Adrenal gland (tissue), 12 donors: ENCODE measurements around the gene LRRC26. TPM values are rescaled to one million over a fixed set of nuclear protein-coding genes. Genes with fewer than 3 reads are reported as not detected.

ENCODE experiments used
- DNase-seq, 7 donors: peaks; one replicate each; pipeline ENCODE4 v3.0.0-alpha.2; 2019 to 2020
- H3K27ac ChIP-seq, 5 donors: fragments of 200-600 bp; sonication (generic) in 4 of 5; 1 replicate in 3 of 5; 2 replicates in 2 of 5; pipeline versions ENCODE4 v1.5.1 to v1.8.0; 2016 to 2020; ENCODE audit warnings: mild to moderate bottlenecking in 1 of 5
- H3K27me3 ChIP-seq: fragments of 200-600 bp; 2 replicates; pipeline ENCODE4 v1.8.0; 2021
- H3K36me3 ChIP-seq, 2 donors: fragments of 200-600 bp; replicated peaks in 1 of 2; 1 replicate in 1 of 2; 2 replicates in 1 of 2; pipeline versions ENCODE4 v1.5.1 to v1.8.0; 2018 to 2022
- H3K4me1 ChIP-seq, 2 donors: fragments of 200-600 bp; replicated peaks in 1 of 2; 1 replicate in 1 of 2; 2 replicates in 1 of 2; pipeline versions ENCODE4 v1.5.1 to v1.8.0; 2018 to 2021
- H3K4me3 ChIP-seq, 4 donors: fragments of 200-600 bp; sonication (generic) in 3 of 4; one replicate each; pipeline ENCODE4 v1.5.1; 2016 to 2018
- H3K9me3 ChIP-seq, 3 donors: fragments of 200-600 bp; sonication (generic) in 1 of 3; replicated peaks in 1 of 3; 1 replicate in 2 of 3; 2 replicates in 1 of 3; pipeline versions ENCODE4 v1.5.1 to v1.8.0; 2016 to 2021
- CTCF ChIP-seq, 6 experiments: fragments of 450-650 bp in 4 of 6; fragments of 200-600 bp in 2 of 6; sonication (generic) in 1 of 6; IDR thresholded peaks; 1 replicate in 5 of 6; 2 replicates in 1 of 6; pipeline versions ENCODE4 v1.5.1 to v1.8.0; 2016 to 2021; ENCODE audit warnings: antibody characterized with exemption in 6 of 6, mild to moderate bottlenecking in 2 of 6, moderate library complexity in 1 of 6
- POLR2A ChIP-seq, 2 donors: fragments of 450-650 bp; IDR thresholded peaks; one replicate each; pipeline ENCODE4 v1.6.1; 2017; ENCODE audit warnings: antibody characterized with exemption in 2 of 2, mild to moderate bottlenecking in 2 of 2, moderate library complexity in 1 of 2
- WGBS, 4 donors: extraction: QIAGEN DNeasy Blood & Tissue Kit in 2 of 4; methylation state at CpG; one replicate each; pipeline versions ENCODE4 v1.1.5 to v1.1.7; 2013 to 2017; 5-methylcytosine and 5-hydroxymethylcytosine counted together
- intact Hi-C, 2 donors: fragments of 100-400 bp; cut with DNase I; formaldehyde crosslinking; loops; one replicate each; pipeline versions ENCODE4 v1.14.1 to v1.15.0; 2022 to 2023
- polyA plus RNA-seq, 3 donors: library from polyadenylated mRNA; stranded (reverse); fragments of 200-250 nt in 2 of 3; fragments of 350-450 nt in 1 of 3; fragmentation: Illumina TruSeq in 1 of 3; extraction: RNeasy Lipid Tissue Mini Kit (QIAGEN cat#74804) in 1 of 3; gene quantifications; one replicate each; pipeline ENCODE4 v1.2.3, GENCODE V29; 2013 to 2014
- total RNA-seq, 9 donors: library from RNA; depleted of rRNA in 4 of 9; stranded (reverse); fragments of >200 nt in 4 of 9; fragments of 120-200 nt in 1 of 9; fragmentation: NEBNext Ultra II Directional in 1 of 9; extraction: Animal tissue kit (Norgen Biotek cat#: 25700) in 1 of 9; gene quantifications; one replicate each; pipeline versions ENCODE4 v1.1.0 to v1.2.4, GENCODE V29; 2013 to 2023
- donor health status: healthy with polysubstance abuse.
- donor health status: Bipolar disorder and iron deficiency.
- donor health status: DM: yes; HTN: yes; CAD: no.
- donor health status: DM: no; HTN: no; CAD: no.
- donor health status: DM: no; HTN: no; CAD: no.
- donor health status: DM: yes; HTN: yes; CAD: no.

The LRRC26 gene
- total and polyA plus RNA-seq, 12 donors = not detected

- DNase-seq = no peak
- Histone ChIP-seq H3K9me3 (no peaks in the 10 kb centered on the region), H3K4me1 (peaks cover 17% of the 10 kb centered on the region in 2 donors), H3K4me3 (no peak overlapping the region), H3K27ac (no peak overlapping the region), H3K36me3 (no peaks in the 10 kb centered on the region), H3K27me3 (no peaks in the 10 kb centered on the region)
- WGBS, 4 donors = 91 to 95% (median 93%) methylated on average over 10 to 19 of the region's 19 CpGs
- TF ChIP-seq POLR2A (IDR thresholded peaks at IDR 0.05) (no peak), CTCF (IDR thresholded peaks at IDR 0.05) (no peak)
- intact Hi-C loops = no loop called here
Measured at GRCh38 chr9:137214620-137215019, 44.8 kb upstream of the LRRC26 start.

GRCh38 chr9:137213160-137214060 is 43.6 kb upstream of the LRRC26 start:
- H3K27me3 ChIP-seq = no peaks in the 10 kb centered on the region
- no peak for DNase-seq
- 88 to 94% (median 90%) methylated on average over 18 to 49 of the region's 49 CpGs for WGBS, 4 donors
- no peaks in the 10 kb centered on the region for H3K36me3 ChIP-seq
- no peak overlapping the region for H3K4me3 ChIP-seq
- no peaks in the 10 kb centered on the region for H3K9me3 ChIP-seq
- H3K4me1 ChIP-seq = peaks cover 5 to 9% of the 10 kb centered on the region in 2 donors
- H3K27ac ChIP-seq = no peak overlapping the region
- no peak for TF ChIP-seq POLR2A (IDR thresholded peaks at IDR 0.05)
- TF ChIP-seq CTCF (IDR thresholded peaks at IDR 0.05) = no peak
- intact Hi-C loops = no loop called here

- WGBS, 4 donors = 84 to 85% (median 84%) methylated on average over 13 to 21 of the region's 21 CpGs
- Histone ChIP-seq H3K27ac (no peak overlapping the region), H3K27me3 (no peaks in the 10 kb centered on the region), H3K36me3 (no peaks in the 10 kb centered on the region), H3K9me3 (no peaks in the 10 kb centered on the region), H3K4me1 (peaks cover 0 to under 1% of the 10 kb centered on the region in 2 donors), H3K4me3 (no peak overlapping the region)
- TF ChIP-seq POLR2A (IDR thresholded peaks at IDR 0.05) (no peak), CTCF (IDR thresholded peaks at IDR 0.05) (no peak)
- no peak for DNase-seq
- intact Hi-C loops = no loop called here
Measured at GRCh38 chr9:137212520-137212919, 42.7 kb upstream of the LRRC26 start.

GRCh38 chr9:137211532-137211931 is 41.7 kb upstream of the LRRC26 start:
- Histone ChIP-seq H3K4me3 (no peak overlapping the region), H3K9me3 (no peaks in the 10 kb centered on the region), H3K36me3 (no peaks in the 10 kb centered on the region), H3K27ac (no peak overlapping the region), H3K27me3 (no peaks in the 10 kb centered on the region), H3K4me1 (peaks cover 0 to 5% of the 10 kb centered on the region in 2 donors)
- TF ChIP-seq POLR2A (IDR thresholded peaks at IDR 0.05) = no peak
- TF ChIP-seq CTCF (IDR thresholded peaks at IDR 0.05) = no peak
- DNase-seq = no peak
- WGBS, 4 donors = 78 to 88% (median 82%) methylated on average over 7 to 13 of the region's 13 CpGs
- intact Hi-C loops = no loop called here
